Central memory CD4-positive, alpha-beta T cell (primary cell): ENCODE data around the gene NEK10.

Experiments
- DNase-seq: peaks from one replicate; pipeline ENCODE4 v3.0.0; 2022

The NEK10 gene

DNA sequence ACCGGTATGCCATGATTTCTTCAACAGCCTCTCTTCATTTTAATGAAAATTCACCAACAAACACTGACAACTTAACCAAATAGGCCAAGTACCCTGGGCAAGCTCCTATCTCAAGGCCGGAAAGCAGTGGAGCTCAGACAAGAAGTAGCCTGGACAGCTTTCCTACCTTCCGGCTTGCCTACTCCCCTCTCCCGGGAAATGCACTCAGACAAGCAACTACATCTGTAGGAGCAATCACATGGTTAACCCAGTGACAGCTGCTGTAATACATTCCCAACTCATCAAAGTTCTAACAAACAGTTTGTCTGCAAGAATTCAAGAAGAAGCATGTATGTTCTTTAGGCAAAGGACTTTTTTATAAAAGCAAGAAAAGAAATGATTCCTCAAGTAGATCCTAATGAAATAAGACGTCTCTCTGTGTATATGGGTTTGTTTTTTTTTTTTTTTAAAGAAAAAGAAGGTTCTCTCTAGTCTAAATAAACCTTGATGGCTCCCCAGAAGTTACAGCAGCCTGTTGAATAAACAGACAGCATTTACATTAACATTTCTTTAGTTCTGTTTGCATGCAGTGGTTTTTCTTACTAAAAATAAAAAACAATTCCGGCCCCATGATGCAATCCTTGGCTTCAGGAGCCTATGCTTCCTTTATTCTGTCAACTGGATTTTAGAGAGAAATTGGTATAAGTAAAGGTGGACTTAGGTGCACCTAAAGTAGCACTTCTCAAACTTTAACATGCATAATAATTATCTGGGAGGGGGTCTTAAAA, 278.7 kb downstream of the NEK10 start:
- DNase-seq: no peak

DNA sequence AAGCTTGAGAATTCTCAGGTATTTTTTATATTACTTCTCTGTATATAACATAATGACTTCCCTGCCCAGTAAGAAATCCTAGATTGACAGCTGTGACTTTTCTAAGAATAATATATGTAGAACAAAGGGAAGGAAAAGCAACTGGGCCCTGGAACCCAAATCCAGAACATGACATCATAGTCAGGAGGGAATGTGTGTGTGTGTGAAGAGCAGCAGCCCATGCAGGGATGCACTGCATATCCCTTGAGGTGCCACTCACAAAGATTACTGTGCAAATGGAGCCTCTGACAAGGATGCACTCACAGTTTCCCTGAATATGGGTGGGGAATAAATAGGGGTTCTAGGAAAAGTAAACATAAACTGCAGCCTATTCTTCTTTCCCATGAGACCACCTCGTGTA, 279.5 kb downstream of the NEK10 start:
- DNase-seq: no peak

DNA sequence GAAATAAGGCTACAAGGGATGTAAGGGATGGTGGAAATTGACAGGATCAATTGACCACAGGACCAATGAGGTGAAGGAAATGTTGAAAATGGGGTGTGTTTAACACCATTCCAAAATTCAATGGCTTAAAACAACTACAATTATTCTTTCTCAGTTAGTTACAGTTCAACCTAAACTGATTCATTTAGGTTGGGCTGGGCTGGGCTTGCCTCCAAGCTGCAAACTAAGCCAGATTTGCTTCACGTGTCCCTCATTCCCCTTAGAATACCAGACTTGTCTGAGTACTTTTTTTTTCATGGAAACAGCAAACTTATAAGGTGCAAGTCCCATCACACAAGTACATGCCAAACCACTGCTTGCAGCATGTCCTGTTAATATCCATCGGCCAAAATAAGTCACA, 280.1 kb downstream of the NEK10 start:
- no peak for DNase-seq

DNA sequence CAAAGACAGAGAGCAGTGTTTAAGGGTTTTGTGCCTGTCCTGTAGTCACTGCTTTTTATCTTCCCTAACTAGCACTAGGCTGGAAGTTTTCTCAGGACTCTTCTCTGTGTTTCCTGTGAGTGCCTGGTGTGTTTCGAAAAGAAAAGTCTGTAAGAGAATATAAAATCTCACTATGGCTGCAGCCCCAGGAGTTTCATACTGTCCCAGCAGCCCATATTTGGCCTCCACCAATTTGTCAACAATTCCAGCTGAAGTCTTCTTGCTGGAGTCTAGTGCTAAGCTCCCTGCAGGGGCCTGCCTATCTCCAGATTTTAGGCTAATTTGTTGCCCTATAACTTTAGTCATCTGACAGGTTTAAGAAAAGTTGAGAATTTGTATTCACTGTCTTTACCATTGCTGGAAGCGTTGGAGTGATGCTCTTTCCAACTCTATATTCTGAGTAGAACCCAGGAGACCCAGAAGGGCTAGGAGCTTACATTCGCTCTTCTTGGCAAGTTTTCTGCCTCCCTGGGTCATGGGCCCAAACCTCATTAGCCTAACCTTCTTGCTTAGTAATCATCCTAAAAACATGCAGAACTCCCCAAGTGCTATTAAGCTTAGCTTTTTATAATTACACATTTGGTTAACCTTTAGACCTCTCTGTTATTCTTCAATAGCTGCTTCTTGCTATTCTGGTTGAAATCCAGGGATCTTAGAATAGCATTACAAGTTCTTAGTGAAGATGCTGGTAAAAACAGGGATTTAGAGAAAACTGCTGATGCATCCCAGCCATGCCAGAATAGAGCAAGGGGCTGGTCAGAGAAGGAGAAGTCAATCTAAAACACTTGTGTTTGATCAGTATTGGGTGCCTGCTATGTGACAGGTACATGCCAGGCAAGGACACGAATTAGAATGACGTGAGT, 283.1 kb downstream of the NEK10 start:
- no peak for DNase-seq

DNA sequence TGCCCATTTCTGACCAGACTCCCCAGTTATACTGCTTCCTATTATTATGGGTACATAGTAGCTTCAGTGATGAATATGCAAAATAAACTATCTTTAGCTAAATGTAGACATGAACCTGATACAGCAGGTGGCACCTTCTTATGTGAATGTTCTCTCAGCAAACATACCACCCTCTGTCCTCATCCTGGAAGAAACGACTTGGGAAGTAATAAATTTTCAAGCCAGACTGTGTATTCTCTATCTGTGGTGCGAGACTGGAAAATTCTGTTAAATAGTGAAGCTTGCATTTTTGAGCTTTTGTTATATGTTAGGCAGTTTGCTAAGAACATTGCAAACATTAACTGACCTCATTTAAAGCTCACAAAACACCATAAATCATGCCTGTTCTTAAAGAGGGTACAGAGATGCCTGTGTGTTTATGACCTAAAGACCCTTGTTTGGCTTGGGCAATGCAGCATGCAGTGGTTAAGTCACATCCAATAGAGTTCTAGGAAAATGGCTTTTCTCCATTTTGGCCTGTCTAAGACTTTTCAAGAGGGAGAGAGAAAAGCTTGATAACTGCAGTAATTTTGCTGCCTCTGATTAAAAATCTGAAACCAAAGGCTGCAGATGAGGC, 287.1 kb downstream of the NEK10 start:
- no peak for DNase-seq

DNA sequence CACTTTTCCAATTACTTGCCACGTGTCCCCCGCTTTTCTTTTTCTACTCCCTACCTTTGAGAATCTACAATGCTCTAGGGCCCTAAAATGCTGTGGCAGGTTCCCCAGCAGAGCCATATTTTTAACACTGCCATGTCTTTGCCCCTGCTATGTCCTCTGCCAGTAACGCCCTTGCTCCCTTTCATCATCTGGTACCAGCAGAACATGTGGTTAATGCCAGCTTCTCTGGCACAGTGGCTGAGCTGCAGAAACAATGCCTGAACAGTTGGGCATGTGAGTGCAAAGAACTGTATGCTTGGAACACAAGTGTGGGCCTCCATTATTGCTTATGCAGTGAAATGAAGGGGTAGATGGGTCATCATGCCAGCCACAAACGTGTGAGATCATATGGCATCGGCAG, 287.6 kb downstream of the NEK10 start:
- DNase-seq: no peak

DNA sequence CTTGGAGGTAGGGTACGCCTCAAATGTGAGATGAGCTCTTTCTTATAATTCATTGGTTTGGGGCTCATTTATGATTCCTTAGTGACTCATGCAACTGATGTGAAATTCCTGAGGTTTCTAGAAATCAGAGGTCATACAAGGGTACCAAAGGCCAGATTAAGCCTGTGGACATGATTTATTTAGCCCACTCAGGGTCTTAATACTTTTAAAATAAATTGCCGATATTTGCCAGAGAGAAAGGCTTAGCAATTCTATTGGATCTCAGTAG, 289.0 kb downstream of the NEK10 start:
- DNase-seq: no peak

DNA sequence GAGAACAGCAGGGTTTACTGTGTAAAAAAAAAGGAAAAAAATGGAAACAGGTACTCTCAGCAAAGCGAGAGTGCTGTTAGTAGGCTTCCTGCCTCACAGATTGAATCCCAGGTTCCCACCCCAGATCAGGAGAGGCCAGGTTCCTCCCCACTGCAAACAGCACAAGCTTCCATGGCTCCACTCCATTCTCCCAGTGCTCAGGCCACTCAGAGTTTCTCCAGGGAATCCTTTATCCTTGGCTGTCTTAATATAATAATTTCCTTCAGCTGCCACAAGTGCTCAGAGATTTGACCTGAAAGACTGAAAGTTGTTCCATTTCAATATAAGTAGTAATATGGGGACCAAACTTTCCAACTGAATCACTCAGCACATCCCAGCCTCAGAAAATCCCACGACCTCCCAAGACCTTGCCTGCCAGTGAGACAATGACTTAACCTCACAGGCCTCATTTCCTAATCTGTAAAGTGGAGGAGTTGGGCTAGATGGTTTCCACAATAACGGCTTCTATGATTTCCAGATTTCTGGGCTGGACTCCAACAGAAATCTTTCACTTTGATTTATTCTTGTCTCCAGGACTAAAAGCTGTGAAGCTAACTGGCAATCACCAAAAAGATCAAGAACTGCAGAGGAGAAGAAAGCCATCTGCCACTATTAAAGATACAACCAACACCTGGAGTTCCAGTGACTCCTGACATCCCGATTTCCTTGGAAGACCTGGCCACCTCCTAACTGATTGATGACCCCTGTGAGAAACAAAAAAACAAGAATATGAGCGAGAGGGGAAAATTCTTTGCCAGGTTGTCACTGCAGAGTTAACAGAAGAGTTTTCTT, 289.5 kb downstream of the NEK10 start:
- DNase-seq: no peak

DNA sequence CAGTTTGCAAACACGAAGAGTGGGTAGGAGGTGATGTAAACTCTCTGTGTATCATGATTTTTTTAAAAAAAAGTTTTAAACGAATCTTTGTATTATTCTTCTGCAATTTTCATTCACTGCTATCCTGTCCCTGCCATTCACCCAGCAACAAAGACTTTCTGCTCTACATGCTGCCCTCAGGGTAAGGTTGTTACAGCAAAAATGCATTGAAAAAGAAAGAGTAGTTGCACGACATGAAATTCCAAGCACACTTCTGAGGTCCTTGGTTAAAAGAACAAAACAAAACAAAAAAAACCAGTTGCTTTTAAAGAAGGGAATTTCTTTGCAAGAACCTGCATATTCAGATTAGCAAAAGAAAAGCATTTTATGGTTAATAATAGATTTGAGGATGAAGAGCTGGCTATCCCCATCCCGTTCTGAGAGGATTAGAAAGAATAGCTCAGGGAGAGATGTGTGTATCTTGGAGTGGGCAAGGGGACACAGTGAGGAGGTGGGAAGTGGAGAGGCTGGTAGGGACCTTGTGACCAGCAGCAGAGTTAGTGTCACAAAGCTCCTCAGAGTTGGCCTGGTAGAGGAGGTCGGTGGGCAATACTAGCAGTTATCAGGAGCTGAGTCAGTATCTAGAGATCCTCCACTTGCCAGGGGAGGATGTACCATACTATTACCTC, 290.8 kb downstream of the NEK10 start:
- no peak for DNase-seq

DNA sequence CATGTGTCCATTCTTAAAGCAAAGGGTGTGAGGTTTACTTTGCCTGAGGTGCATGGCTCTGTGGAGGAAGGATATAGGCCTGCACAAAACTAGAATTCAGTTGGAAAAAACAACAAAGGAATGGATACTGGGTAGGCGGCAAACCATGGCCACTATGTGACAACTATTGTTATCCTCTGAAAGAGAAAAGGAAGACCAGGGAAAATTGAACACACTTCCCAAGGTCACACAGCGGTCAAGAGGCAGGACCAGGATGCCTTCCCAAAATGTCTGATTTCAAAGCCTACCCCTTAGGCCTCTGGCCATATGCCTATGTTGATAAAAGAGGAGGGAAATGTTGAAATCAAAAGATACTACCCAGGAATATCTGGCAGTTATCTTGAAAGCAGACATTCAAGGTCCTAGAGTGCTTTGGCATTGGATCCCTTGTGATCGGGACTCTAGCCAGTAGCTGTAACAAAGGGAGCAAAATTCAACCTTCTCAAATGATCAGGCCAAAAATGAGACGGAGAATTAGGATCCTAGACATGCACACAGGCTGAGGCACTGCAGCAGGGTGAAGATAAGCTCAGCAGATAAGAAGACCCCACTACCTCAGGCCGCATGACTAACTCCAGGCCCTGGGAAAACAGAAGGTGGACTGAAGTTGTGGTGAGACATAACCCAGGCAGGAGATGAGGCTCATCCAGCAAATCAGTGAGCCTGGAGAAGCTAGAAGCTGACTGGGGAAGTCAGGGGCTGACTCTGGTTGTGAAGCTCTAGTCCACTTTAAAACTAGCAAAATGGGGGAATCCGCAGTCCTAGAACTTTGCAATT, 292.2 kb downstream of the NEK10 start:
- DNase-seq: no peak

DNA sequence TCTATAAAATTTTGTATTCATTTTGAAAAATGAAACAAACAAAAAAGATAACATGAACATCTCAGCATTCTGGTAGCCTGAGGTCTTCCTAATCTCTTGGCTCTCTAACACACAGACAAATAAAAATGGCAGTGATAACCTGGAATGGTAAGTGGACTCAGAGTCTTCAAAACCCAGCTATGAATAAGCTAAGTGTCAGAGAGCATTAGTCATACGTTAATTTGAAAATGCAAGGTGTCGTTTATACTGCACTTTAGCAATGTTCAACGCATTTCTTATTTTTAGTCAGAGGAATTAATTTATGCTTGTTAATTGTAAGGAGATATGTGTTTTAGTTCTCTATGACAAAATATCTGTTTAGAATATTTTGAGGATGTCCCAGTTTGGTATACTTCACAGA, 294.3 kb downstream of the NEK10 start:
- no peak for DNase-seq

DNA sequence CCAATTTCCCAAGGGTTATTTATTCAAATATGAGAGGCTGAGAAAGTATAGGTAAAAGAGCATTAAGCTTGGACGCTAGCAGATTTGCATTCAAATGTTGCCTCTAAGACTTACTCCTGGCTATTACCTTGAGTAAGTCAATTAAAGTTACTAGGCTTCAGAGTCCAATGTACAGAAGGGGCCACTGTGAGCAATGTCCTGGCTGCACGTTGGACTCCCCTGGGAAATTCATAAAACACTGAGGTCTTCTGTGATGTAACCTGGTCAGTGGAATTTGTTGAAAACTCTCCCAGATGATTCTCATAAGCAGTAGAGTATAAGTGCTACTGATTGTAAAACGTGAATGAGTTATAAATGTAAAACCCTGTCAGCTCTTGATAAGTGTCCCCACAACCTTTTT, 295.3 kb downstream of the NEK10 start:
- no peak for DNase-seq

DNA sequence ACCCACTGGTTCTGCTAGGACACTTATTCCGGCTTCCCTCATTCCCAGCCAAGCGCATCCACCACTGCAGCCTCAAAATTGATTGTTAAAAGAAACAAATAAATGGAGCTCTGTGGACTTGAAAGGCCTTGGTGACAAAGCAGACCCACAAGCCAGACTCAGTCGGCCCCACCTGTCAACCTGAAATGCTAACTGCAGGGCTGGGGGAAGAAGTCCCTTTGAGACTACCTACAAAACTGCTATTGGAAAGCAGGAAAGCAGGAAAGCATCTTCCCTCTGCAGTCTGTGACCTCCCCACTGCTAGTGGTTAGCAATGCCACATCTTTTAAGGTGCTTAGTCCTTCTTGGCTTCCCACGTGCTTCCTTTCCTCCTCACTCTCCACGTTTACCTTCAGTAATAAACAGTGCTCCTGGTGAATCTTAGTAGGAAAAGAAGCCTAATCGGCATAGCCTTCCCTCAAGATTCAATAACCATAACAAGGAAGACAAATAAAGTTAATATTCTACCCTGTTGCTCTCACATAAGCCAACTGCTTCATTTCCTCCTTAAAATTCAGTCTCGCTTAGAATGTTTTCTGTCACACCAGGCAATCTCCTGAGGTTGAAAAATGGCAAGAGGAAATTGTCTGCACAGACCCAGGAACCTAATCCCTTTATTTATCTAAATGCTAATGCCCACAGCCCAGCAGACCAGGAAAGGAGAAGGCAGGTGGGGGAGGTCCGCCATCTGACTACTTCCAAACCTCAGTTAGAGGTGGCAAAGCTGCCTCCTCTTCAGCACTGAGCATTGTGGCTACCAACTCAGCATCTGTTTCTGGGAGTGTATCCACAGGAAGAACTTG, 296.2 kb downstream of the NEK10 start:
- no peak for DNase-seq

DNA sequence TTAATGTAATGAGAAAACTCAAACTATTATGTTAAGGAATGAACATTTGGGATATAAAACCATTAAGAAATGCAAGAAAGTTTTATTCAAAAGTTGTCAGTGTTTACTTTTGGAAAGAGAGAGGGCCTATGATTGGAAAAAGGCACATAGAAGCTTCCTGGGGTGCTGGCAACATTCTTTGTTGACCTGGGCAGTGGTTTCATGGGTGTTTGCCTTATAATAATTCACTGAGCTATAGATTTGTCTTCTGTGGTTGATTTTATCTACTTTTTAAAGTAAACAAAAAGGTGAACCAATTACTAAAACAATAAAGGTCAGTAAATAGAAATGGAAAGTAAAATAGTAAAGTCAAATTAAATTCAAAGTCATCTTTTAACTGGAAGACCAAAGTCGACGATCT, 308.8 kb downstream of the NEK10 start:
- DNase-seq: no peak
